Embryonic facial prominence (tissue), 1 donor: Measurements from ENCODE around the gene MAGI2.

Experiments used
- DNase-seq: peaks from one replicate; pipeline ENCODE4 v3.0.0-alpha.2; 2016; ENCODE audit errors: extremely low spot score

Gene MAGI2

GRCh38 chr7:78734626-78735025, 718.8 kb downstream of the MAGI2 start:
- no peak for DNase-seq

DNA sequence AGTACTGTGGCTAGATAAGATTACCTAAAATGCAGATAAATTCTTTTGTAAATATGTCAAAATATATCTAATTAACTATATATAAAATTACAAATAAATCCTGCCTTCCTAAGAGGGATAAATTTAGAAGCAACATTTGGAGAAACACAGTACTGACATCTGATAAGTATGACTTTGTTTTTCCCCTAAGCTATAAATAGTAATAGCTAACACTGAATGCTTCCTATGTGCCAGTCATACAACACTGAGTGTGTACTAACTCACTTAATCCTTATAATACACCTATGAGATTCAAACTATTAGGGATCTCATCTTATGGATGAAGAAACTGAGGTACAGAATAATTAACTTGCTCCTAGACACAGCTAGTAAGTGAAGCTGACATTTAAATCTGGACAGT, 733.4 kb downstream of the MAGI2 start:
- no peak for DNase-seq

DNA sequence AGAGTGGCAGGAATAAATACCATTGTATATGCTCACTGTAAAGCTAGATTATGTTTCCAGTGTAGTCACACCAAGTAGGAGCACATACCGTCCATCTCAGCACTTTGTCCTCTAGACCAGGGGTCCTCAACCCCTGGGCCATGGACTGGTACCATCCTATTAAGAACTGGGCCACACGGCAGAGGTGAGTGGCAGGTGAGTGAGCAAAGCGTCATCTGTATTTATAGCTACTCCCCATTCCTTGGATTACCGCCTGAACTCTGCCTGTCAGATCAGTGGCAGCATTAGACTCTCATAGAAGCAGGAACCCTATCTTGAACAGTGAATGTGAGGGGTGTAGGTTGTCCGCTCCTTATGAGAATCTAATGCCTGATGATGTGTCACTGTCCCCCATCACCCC, 735.3 kb downstream of the MAGI2 start:
- DNase-seq = no peak

DNA sequence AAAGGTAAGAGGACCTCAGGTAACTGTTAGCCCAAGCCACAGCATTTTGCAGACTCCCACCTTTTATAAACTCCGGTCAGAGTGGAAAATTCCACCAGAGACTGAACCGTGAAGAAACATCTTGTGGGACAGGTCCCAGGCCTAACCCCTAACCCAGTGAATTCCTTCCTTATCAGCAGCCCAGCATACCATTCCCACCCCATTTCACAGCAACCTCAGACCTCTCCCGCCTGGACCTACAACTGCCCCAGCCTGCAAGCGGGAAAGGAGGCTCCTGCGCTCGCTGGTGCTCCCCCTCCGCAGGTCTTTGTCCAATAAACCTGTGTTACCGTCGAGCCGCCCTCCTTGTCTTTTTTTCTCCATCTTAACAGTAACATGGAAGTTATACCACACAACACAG, 736.6 kb downstream of the MAGI2 start:
- no peak for DNase-seq

- DNase-seq = no peak
These were observed 739.1 kb downstream of the MAGI2 start for GRCh38 chr7:78714356-78714755.

DNA sequence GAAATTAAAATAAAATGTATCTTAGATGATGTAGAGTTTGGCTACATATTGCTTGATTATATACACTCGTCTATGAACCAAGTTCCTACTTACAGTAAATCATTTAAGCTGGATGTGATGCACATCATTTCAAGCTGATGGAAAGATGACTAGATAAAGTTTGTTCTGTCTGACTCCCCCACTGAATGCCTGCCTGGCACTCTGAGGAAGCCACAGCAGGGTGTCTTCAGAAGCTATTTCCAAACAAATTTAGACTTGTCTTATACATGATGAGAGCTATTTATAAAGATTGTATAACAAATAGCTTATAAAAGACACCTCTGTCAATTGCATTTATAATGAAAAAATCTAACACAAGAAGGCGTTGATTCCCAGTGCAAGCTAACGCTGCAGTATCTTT, 741.4 kb downstream of the MAGI2 start:
- DNase-seq = no peak

DNA sequence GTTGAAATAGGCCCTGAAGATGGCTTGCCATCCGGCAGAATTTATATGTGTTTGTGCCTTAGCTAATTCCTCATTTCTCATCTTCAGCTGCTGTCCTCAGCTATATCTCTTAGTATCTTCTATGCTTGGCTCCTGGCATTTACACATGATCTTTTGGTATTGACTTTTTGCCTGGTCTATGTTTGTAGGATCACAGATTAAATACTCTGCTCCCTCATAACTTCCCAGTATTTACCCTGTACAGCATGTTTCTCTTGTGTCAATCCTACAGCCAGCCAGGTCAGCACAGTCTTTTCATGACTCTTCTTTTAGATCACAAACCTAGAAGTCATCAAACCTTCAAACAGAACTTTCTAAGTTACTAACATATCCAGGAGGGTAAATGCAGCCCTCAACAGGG, 743.8 kb downstream of the MAGI2 start:
- no peak for DNase-seq

DNA sequence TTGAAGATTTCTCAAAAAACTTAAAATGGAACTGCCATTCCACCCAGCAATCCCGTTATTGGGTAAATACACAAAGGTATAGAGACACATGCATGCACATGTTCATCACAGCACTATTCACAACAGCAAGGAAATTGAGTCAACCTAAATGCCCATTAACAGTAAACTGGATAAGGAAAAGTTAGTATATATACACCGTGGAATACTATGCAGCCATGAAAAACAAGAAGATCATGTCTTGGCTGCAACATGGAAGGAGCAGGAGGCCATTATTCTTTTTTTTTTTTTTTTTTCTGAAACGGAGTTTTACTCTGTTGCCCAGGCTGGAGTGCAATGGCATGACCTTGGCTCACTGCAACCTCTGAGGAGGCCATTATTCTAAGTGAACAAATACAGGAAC, 749.0 kb downstream of the MAGI2 start:
- DNase-seq = no peak

DNA sequence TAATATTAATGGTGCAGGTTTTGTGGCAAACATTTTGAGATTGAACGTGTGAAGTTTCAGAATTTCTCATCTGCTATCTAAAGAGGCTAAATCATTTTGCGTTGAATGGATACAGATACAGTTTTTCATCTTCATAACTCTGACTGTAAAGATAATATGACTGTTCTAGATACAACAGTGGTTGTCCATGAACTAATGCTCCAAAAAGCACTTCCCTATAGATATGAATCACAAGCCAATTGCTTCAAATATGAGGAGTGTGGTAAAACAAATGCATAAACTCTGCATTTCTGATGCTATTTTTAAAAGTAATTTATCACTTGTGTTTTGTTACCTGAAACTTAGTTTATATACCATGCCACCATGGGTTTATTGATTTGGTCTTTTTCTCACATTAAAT, 750.1 kb downstream of the MAGI2 start:
- no peak for DNase-seq

DNA sequence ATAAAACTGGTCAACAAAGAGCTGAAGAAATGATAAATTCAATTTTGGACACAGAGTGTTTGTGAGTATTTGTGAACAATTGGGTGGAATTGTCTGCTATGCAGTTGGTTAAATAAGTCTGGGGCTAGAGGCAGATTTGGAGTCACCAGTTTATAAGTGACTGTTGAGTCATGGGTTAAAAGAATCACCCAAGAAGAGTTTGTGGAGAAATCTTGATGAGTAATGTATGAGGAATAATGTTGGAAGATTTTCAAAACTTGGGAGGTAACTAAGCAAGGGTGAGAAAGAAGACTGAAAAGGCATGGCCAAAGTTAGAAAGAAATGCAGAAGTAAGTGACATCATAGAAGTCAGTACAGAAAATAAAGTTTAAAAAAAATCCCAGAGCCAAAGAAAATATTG, 750.7 kb downstream of the MAGI2 start:
- DNase-seq = no peak

- no peak for DNase-seq
These were observed 757.6 kb downstream of the MAGI2 start for GRCh38 chr7:78695826-78696225.

DNA sequence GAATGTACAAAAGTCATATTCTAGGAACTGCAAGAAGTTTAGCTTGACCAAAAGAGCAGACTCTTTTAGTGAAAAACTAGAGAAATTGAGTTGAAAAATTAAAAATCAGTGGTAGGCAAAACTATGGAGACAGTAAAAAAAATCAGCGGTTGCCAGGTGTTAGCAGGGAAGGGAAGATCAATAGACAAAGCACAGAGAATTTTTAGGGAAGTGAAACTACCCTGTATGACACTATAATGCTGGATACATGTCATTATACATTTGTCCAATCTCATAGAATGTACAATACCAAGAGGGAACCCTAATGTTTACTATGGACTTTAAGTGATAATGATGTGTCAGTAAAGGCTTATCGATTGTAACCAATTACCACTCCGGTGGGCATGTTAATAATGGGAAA, 761.9 kb downstream of the MAGI2 start:
- no peak for DNase-seq

- DNase-seq = no peak
These were observed 763.3 kb downstream of the MAGI2 start for GRCh38 chr7:78690174-78690573.

DNA sequence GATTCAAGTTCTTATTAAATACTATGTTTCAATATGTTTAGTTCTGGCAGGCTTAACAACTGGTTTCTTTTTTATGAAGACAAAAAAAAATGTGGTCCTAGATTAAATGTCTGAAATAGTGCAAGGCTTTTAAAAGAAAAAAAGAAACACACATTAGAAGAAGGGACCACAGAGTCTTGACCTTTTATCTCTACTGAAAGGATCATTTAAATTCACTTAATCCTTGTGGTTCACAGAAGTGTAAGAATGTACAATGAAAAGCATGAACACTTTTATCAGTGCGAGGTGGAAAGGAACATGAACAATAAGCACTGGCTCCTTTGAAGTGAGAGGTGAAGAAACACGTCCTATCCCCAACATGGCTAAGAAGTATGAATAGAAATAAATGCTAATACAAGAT, 765.1 kb downstream of the MAGI2 start:
- no peak for DNase-seq

GRCh38 chr7:78686189-78686588, 767.3 kb downstream of the MAGI2 start:
- no peak for DNase-seq

DNA sequence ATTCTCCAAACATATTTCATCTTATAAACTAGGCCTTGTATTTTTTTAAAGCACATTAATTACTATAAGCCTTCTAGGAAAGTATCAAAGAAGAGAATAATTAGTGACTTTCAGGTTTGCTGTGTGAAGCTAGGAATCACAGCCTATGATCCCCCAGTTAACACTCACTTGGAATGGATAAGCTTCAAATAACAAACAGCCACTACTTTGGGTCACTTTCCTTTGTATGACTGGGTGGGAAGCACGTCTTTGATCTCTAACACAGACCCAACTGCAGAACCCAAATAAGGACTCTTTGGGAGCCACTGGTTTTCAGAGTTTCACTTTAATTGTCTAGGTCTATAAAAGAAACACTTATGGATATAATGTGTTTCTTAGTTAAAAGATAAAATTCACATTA, 769.3 kb downstream of the MAGI2 start:
- DNase-seq = no peak

DNA sequence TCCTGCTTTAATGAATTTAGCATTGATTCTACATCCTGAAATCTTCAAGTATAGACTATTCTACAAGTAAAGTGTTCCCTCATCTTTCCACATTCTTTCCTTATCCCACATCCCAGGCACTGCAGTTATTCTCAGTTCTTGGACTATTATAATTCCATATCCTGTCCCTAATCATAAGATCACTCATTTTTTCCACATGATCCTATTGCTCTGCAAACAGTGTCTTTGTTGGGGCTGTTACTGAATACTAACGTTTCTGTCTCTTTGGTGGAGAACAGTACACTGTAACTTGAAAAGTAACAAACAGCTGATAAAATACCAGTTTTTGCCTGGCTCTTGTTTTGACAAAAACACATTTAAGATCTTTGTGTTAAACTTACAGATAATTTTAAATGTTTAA, 769.9 kb downstream of the MAGI2 start:
- DNase-seq = no peak

- DNase-seq = no peak
These were observed 774.2 kb downstream of the MAGI2 start for GRCh38 chr7:78679112-78679876.

GRCh38 chr7:78677391-78677790, 776.1 kb downstream of the MAGI2 start:
- DNase-seq = no peak

GRCh38 chr7:78675511-78675910, 778.0 kb downstream of the MAGI2 start:
- no peak for DNase-seq

DNA sequence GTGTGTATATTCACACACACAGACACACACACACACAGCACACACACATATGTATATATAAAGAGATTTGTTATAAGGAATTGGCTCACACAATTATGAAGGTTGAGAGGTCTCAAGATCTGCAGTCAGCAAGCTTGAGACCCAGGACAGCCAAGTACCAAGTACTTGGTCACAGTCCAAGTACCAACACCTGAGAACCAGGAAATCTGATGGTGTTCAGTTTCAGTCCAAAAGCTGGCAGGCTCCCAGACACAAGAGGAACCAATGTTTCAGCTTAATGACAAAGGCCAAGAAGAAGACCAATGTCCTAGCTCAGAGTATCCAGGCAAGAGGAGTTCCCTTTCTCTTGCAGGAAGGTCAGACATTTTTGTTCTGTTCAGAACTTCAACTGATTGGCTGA, 780.2 kb downstream of the MAGI2 start:
- no peak for DNase-seq

GRCh38 chr7:78662939-78663338, 790.5 kb downstream of the MAGI2 start:
- no peak for DNase-seq

DNA sequence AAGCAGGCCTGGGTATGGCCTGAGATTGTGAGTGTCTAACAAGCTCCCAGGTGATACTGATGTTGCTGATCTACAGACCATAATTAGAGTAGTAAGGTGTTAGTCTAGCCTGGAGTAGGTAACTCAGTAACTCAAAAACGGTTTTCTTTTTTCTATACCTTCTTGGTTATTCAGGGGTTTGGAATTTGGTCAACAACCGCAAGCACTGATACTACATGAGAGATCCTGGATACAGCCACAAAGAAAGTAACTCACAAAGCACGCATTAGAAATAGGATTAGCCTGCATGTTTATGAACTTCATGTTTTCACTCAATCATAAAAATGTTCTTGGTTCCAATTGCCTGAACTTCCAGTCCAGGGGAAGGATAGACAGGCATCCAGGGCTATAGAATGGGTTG, 803.5 kb downstream of the MAGI2 start:
- no peak for DNase-seq

DNA sequence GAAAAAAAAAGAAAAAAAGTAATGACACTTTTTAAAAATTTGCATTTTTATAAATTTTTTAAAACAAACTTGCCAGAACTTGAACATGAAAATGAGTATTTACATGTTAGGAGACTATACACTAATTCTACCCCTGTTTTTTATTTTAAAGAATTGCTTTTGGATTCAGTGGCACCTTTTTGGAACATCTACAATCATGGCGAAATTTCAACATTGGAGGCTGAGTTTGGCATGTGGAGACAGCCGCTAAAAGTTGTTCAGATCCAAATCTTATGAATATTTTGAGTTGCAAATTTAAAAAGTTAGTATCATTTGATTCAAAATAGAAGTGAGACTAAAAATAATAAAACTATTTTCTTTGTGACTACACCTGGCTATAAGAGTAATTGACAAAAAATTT, 804.2 kb downstream of the MAGI2 start:
- DNase-seq = no peak
